Loucy (cell line): ENCODE data around the gene PRUNE2.

ENCODE experiments used
- H2AFZ ChIP-seq: fragments of 200-600 bp; sonication (generic); 2 replicates; pipeline ENCODE4 v1.6.0; 2016; ENCODE audit warnings: antibody characterized with exemption, mild to moderate bottlenecking, low read length, moderate library complexity
- H3F3A ChIP-seq: fragments of 200-600 bp; 2 replicates; pipeline ENCODE4 v1.6.0; 2016; ENCODE audit warnings: antibody characterized with exemption, low read depth, mild to moderate bottlenecking
- H3K27me3 ChIP-seq: fragments of 200-600 bp; sonication (generic); 2 replicates; pipeline ENCODE4 v1.6.1; 2014; ENCODE audit warnings: low read length, mild to moderate bottlenecking; ENCODE audit not compliant: insufficient read depth, poor library complexity, severe bottlenecking
- H3K36me3 ChIP-seq: fragments of 200-600 bp; sonication (generic); 2 replicates; pipeline ENCODE4 v1.6.1; 2016; ENCODE audit warnings: low read length; ENCODE audit not compliant: insufficient read depth
- H3K4me1 ChIP-seq: fragments of 200-600 bp; sonication (generic); 2 replicates; pipeline ENCODE4 v1.5.1; 2014; ENCODE audit warnings: low read length, mild to moderate bottlenecking; ENCODE audit not compliant: insufficient read depth, poor library complexity, severe bottlenecking
- H3K4me2 ChIP-seq: fragments of 200-600 bp; sonication (generic); 2 replicates; pipeline ENCODE4 v1.6.0; 2014; ENCODE audit warnings: antibody characterized with exemption, low read length, low read depth, mild to moderate bottlenecking; ENCODE audit not compliant: poor library complexity, severe bottlenecking
- H3K4me3 ChIP-seq: fragments of 200-600 bp; sonication (generic); 2 replicates; pipeline ENCODE4 v1.5.1; 2014; ENCODE audit warnings: low read length, mild to moderate bottlenecking, mixed read lengths; ENCODE audit not compliant: poor library complexity, severe bottlenecking
- H3K79me2 ChIP-seq: fragments of 200-600 bp; sonication (generic); 2 replicates; pipeline ENCODE4 v1.6.1; 2014; ENCODE audit warnings: low read length; ENCODE audit not compliant: insufficient read depth
- H3K9ac ChIP-seq: fragments of 200-600 bp; sonication (generic); 2 replicates; pipeline ENCODE4 v1.6.0; 2014; ENCODE audit warnings: mild to moderate bottlenecking, low read depth, low read length, moderate library complexity; ENCODE audit not compliant: poor library complexity, severe bottlenecking
- H3K9me2 ChIP-seq: fragments of 200-600 bp; sonication (generic); replicated peaks from 2 replicates; pipeline ENCODE4 v1.6.1; 2016; ENCODE audit warnings: low read depth, low read length, mixed read lengths
- H3K9me3 ChIP-seq: fragments of 200-600 bp; sonication (generic); 2 replicates; pipeline ENCODE4 v1.6.1; 2014; ENCODE audit warnings: mild to moderate bottlenecking, antibody characterized with exemption, low read length, low read depth; ENCODE audit not compliant: insufficient read depth
- H4K20me1 ChIP-seq: fragments of 200-600 bp; sonication (generic); 2 replicates; pipeline ENCODE4 v1.6.0; 2014; ENCODE audit warnings: antibody characterized with exemption, low read length, mild to moderate bottlenecking; ENCODE audit not compliant: insufficient read depth, poor library complexity, severe bottlenecking
- EZH2phosphoT487 ChIP-seq: fragments of 200-600 bp; IDR thresholded peaks from 2 replicates; pipeline ENCODE4 v1.6.1; 2018; ENCODE audit warnings: antibody characterized with exemption, mild to moderate bottlenecking, moderate library complexity, borderline replicate concordance
- TF ChIP-seq, protein P1 (sequence below): fragments of 200-600 bp; sonication (generic); conservative IDR thresholded peaks from 2 replicates; pipeline ENCODE4 v1.5.1; 2014; ENCODE audit warnings: mild to moderate bottlenecking, antibody characterized with exemption, low read length

The PRUNE2 gene

DNA sequence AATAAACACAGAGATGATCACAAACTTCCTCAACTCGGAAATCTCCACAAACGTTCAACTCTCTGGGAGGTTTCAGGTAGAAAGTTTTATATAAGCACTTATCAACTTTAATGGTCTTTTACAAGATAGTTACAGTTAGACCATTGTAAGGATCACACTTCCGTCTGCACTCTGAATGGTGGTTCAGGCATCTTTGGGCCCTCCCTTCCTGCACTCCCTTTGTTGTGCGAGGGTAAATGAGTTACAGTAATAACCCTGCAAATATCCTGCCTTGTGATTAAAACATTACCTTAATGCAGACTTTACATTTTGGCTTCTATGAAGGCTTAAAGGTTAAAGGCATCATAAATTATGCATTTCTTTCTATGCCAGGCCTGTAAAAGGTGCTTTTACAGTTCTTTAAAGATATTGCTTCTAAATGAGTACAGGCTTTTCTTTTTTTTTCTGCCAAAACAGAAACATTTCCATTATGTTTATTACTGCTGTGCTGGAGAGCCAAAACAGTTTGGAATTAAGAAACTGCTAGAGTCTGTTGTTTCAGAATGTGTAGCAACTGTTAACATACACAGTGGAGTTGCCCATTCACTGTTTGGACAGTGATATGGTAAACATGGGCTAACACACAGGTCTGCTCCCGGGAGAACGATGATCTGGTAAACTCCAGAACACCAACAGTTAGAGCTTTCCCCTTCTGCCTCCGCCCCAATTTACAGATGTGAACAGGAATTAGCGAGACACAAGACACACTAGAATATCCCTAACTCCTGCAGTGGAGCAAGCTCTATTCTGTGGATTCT lies 1.1 kb downstream of the PRUNE2 start:
- H3K4me1 ChIP-seq: no peaks in the 10 kb centered on the region
- H4K20me1 ChIP-seq: no peaks in the 10 kb centered on the region
- no peak overlapping the region for H3K4me3 ChIP-seq
- no peaks in the 10 kb centered on the region for H3K79me2 ChIP-seq
- no peaks in the 10 kb centered on the region for H3K9me2 ChIP-seq
- H2AFZ ChIP-seq: no peak overlapping the region
- H3K36me3 ChIP-seq: no peaks in the 10 kb centered on the region
- no peaks in the 10 kb centered on the region for H3K27me3 ChIP-seq
- TF ChIP-seq, protein P1, sequence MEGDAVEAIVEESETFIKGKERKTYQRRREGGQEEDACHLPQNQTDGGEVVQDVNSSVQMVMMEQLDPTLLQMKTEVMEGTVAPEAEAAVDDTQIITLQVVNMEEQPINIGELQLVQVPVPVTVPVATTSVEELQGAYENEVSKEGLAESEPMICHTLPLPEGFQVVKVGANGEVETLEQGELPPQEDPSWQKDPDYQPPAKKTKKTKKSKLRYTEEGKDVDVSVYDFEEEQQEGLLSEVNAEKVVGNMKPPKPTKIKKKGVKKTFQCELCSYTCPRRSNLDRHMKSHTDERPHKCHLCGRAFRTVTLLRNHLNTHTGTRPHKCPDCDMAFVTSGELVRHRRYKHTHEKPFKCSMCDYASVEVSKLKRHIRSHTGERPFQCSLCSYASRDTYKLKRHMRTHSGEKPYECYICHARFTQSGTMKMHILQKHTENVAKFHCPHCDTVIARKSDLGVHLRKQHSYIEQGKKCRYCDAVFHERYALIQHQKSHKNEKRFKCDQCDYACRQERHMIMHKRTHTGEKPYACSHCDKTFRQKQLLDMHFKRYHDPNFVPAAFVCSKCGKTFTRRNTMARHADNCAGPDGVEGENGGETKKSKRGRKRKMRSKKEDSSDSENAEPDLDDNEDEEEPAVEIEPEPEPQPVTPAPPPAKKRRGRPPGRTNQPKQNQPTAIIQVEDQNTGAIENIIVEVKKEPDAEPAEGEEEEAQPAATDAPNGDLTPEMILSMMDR: no peak
- TF ChIP-seq EZH2phosphoT487: no peak
- no peaks in the 10 kb centered on the region for H3K9me3 ChIP-seq
- no peak overlapping the region for H3K4me2 ChIP-seq
- H3K9ac ChIP-seq: no peak overlapping the region
- H3F3A ChIP-seq: no peaks in the 10 kb centered on the region

DNA sequence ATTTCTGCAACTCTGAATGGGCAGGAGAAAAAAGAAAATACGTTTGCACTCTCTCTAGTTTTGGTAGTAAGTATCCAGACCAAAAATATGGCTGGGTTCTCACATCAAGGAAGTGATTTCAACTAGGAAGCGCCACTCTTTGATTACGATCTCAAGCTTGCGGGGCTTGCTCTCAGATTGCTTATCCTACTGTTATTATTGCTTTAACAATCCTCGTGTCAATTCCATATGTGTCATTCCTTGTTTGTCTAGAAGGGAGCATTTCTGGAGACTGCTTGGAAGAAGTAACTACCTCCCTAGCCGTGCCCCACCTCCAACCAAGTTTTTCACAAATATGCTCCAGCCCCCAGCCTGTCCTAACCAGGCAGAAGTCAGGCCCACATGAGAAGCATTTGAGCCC lies 3.5 kb downstream of the PRUNE2 start:
- H3K27me3 ChIP-seq: no peaks in the 10 kb centered on the region
- TF ChIP-seq, protein P1: no peak
- TF ChIP-seq EZH2phosphoT487: no peak
- no peaks in the 10 kb centered on the region for H4K20me1 ChIP-seq
- no peak overlapping the region for H3K4me3 ChIP-seq
- H2AFZ ChIP-seq: no peak overlapping the region
- no peaks in the 10 kb centered on the region for H3K9me3 ChIP-seq
- H3K36me3 ChIP-seq: no peaks in the 10 kb centered on the region
- no peaks in the 10 kb centered on the region for H3F3A ChIP-seq
- no peak overlapping the region for H3K9ac ChIP-seq
- no peak overlapping the region for H3K4me2 ChIP-seq
- H3K79me2 ChIP-seq: no peaks in the 10 kb centered on the region
- no peaks in the 10 kb centered on the region for H3K4me1 ChIP-seq
- no peaks in the 10 kb centered on the region for H3K9me2 ChIP-seq

DNA sequence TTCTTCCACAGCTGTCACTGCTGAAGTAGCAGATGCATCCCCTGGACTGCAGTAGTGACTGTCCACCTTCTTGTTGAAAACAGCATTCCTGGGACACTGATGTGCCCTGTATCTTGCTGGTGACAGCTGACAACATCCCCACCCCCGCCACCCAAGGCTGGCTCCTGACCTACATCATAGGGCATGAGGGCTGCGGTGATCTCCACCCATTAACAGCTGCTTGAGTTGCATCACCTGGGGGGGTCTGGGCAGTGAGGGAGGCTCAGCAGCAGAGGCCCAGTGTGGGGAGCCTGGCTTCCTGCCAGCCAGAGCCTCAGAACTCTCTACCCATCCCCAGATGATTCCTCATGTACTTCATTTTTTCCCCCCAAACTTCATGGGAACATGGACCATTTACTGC lies 4.1 kb downstream of the PRUNE2 start:
- H2AFZ ChIP-seq: no peak overlapping the region
- H4K20me1 ChIP-seq: no peaks in the 10 kb centered on the region
- H3K4me3 ChIP-seq: no peak overlapping the region
- H3K9ac ChIP-seq: no peak overlapping the region
- H3K9me2 ChIP-seq: no peaks in the 10 kb centered on the region
- no peaks in the 10 kb centered on the region for H3K79me2 ChIP-seq
- H3K9me3 ChIP-seq: no peaks in the 10 kb centered on the region
- H3F3A ChIP-seq: no peaks in the 10 kb centered on the region
- H3K36me3 ChIP-seq: no peaks in the 10 kb centered on the region
- TF ChIP-seq, protein P1: no peak
- TF ChIP-seq EZH2phosphoT487: no peak
- H3K4me1 ChIP-seq: no peaks in the 10 kb centered on the region
- no peak overlapping the region for H3K4me2 ChIP-seq
- no peaks in the 10 kb centered on the region for H3K27me3 ChIP-seq
